ACHN (cell line): ENCODE results near the gene NKAIN1.
A peak's percentile ranks its signal among the peaks of the same experiment; 100 is the strongest.
"Not testable (repeated sequence)": the region's sequence is repeated elsewhere in the genome, so short reads cannot be mapped to it uniquely, and the experiment has no call there.

Experiments used
- DNase-seq: peaks from one replicate; pipeline ENCODE4 v3.0.0-alpha.2; 2015
- in situ Hi-C: cut with HindIII; loops from 2 replicates; pipeline ENCODE4 v1.10.0; 2017; ENCODE audit warnings: low sequenced_read_pairs, low pct_ligation_motif_present, low pct_unique_long_range_greater_than_20kb

Gene NKAIN1

DNA sequence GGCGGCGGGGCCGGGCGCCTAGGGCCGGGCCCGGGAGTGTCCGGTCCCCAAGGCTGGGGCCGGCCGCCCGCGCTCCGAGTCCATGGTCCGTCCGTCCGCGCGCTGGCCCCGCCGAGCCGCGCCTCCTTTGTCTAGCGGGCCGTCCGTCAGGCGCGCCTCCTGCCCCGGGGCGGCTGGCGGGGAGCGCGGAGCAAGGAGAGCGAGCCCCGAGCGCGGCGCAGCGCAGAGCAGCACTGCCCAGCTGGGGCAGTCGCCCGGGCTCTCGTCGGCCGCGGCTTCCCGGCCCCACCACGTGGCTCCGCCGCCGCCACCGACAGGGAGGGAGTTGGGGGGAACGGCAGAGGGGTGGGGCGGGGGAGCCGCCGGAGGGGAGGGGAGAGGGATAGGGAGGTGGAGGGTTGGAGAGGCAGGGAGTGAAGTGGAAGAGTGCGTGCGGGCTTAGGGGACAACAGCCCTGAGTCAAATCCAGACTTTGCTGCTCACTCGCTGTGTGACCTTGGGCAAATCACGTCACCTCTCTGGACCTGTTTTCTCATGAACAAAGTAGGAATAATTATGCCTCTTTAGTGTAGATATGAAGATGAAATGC is at the start of gene NKAIN1:
Gene NKAIN1 (minus strand): TSS at position 235 of the 589 bp plus-strand sequence. CDS start 340 bp downstream, outside the sequence.
- DNase-seq, result peak; percentile 8
- in situ Hi-C loops, result no loop called here

DNA sequence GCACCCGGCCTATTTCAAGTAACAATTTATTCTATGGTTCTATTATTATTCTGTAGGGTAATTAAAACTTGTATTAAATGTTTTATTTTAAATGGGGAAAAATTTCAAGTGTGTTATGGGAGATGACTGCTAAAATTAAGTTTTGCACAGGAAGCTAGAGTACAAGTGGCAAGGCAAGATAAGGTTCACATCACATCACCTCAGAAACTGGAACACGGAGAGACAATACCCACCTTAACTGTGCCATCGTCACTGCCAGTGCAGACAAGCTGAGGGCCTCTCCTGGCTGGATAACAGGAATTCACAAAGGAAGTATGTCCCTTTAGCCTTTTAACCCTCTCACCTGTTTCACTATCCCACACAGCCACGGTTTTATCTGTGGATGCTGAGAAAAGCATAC is 49.3 kb upstream of the NKAIN1 start:
- in situ Hi-C loops, result no loop called here
- DNase-seq, result no peak

DNA sequence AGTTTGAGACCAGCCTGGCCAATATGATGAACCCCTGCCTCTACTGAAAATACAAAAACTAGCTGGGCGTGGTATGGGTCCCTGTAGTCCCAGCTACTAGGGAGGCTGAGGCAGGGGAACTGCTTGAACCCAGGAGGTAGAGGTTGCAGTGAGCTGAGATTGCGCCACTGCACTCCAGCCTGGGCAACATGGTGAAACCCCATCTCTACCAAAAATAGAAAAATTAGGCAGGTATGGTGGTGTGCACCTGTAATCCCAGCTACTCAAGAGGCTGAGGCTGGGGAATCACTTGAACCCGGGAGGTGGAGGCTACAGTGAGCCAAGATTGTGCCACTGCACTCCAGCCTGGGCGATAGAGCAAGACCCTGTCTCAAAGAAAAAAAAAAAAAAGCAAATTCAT is 48.1 kb upstream of the NKAIN1 start:
- in situ Hi-C loops, DNase-seq: not testable (repeated sequence)

DNA sequence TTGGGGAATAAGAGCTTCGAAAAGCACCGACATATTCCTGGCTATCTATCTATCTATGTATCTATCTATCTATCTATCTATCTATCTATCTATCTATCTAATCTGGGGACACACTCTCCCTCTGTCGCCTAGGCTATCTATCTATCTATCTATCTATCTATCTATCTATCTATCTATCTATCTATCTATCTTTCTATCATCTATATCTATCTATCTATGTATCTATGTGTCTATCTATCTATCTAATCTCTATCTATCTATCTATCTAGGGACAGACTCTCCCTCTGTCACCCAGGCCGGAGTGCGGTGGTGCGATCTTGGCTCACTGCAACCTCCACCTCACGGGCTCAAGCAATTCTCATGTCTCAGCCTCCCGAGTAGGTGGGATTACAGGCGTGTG is 42.7 kb upstream of the NKAIN1 start:
- DNase-seq, in situ Hi-C loops: not testable (repeated sequence)

DNA sequence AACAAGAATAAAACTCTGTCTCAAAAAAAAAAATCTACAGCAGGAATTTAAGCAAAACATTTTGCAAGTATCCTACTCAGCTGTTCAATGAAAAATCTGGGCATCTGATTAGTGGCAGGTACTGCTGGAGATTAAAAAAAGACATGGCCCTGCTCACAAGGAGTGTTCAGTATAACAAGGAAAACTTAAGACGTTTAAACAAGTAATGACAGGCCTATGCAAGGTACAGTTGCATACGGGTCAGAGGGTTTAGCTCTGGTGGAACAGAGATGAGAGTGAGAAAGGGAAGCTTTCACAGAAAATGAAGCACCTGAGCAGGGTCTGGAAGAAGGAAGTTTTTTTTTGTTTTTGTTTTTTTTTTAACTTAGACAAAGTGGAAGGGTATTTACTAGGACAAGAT is 33.9 kb upstream of the NKAIN1 start:
- in situ Hi-C loops, result no loop called here
- DNase-seq, result no peak

DNA sequence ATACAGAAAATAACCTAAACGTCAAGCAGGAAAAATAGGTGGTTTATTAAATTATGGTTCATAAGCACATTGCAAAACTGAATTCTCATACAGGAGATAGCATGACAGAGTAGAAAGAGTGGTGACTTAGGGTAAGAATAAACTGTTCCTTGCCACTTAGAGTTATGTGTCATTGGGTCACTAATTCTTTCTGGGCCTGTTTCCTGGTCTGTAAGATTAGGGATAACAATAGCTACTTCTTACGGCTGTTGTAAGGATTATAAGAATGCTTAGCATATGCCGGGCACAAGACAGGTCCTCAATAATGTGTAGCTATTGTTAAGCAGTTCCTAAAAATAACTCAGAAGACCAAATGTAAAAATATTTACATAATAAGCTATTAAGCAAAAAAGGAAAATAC is 32.7 kb upstream of the NKAIN1 start:
- DNase-seq, result no peak
- in situ Hi-C loops, result no loop called here

DNA sequence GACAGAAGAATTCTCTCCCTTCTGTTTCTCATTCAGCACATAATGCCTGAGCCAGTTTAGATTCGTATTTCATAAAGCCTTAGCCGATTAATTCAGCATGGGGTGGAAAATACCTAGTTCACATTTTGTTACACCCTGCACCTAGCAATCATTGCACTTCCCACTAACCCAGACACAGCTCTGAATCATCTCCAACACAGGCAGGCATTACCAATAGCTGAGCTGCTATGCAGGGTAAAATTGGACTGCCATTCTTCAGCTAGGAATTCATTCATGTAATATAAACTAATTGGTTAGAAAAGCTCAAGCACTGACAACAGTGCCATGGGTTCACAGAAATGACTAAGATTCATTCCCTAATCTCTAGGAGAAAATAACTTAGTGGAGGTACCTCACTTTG is 26.9 kb upstream of the NKAIN1 start:
- DNase-seq, result no peak
- in situ Hi-C loops, result no loop called here

DNA sequence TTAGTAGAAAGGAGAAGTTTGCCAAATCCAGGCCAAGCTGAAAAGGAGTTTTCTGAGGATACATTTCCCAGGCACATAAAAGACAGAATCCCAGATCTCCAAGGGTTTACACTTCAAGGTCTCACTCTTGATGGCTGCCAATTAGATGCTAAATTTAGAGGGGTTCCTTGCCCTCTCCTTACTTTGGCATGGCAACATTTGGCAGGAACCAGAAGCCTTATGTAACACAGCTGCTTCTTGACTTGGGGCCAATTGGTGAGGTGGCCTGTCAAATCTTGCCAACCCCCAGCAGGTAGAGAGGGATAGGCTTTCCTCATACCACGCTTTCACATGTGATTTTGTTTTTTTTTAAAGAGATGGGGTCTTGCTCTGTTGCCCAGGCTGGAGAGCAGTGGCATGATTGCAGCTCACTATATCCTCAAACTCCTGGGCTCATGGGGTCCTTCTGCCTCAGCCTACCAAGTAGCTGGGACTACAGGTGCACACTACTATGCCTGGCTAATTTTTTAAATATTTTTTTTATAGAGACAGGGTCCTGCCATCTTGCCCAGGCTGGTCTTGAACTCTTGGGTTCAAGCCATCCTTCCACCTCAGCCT is 25.2 kb upstream of the NKAIN1 start:
- DNase-seq, result no peak
- in situ Hi-C loops, result no loop called here

DNA sequence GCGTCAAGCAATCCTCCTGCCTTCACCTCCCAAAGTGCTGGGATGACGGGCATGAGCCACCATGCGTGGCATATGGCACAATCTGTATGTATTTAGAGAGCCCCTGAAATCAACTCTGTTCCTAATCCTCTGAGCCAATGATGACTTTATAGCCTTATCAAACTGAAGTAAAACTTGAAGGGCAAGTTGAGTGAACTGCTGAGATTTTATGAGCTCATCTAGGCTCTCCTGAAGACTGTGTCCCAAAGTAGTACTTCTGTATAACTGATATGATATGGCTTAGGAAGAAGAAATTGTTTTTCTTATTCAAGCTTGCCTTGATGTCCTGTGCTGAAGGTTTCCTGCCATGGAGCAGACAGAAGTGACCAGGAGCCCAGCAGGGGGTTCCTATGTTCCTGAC is 23.7 kb upstream of the NKAIN1 start:
- in situ Hi-C loops, result no loop called here
- no peak for DNase-seq

DNA sequence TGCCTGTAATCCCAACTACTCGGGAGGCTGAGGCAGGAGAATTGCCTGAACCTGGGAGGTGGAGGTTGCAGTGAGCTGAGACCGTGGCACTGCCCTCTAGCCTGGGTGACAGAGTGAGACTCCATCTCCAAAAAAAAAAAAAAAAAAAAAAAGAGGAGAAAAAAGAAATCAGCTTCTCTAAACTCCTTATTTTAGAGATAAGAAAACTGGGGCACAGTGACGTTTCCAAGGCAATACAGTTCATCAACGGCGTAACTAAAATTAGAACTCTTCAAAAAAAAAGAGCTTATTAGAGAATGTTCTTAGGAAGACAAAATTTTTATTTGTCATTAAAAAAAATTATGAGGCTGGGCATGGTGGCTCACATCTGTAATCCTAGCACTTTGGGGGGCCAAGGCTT is 22.7 kb upstream of the NKAIN1 start:
- DNase-seq, in situ Hi-C loops: not testable (repeated sequence)

DNA sequence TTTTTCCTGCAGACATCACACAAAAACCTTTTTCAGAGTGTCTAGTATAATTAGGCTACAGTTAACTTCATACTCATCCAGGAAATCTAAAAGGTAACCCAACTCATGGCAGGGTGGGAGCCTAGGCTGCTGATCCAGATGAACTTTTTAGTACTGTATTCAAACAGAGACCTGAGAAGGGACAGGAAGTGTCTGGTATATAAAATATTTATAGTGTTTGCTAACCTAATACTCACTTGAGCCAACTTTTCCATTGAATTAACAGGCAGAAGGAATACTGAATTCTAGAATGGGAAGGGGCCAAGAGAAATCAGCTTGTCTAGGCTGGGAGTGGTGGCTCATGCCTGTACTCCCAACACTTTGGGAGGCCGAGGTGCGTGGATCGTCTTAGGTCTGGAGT is 22.2 kb upstream of the NKAIN1 start:
- in situ Hi-C loops, result no loop called here

DNA sequence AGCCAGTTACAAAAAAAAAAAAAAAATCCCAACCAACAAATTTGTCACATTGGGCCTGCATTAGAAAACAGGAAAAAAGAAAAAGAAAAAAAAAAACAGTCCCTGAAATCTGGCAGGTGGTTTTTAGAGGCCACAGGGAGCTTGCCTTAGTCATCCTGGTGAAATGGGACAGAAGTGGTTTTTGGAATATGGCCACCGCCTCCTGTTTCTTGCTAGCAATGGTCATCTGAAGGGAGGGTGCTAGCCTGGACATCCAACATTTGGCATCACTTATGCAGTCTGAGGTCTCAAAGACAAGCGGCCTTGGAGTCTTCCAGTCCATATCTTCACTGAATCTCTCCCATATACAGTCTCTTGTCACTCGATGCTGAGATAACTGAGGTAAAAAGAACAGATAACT is 20.1 kb upstream of the NKAIN1 start:
- in situ Hi-C loops, result no loop called here
- DNase-seq, result no peak

More for the DNA sequence above, 22.2 kb upstream of the NKAIN1 start:
- DNase-seq, result no peak

DNA sequence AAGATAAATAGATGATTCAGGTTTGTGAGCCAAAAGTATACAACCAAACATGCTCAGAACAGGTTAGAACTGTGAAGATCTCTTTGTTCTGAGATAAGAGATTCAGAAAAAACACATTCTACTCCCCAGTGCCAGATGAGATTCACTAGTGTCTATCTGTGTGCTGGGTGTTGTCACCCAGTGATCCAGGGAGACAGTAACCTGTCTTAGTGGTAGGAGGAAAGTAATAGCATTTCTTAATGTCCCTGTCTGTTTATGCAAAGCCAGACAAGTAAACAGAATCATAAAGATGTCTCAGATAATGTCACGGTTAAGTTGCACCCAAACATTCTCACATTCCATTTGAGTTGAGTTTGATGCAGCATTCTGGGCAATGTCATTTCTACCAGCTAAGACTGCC is 18.9 kb upstream of the NKAIN1 start:
- in situ Hi-C loops, result no loop called here

DNA sequence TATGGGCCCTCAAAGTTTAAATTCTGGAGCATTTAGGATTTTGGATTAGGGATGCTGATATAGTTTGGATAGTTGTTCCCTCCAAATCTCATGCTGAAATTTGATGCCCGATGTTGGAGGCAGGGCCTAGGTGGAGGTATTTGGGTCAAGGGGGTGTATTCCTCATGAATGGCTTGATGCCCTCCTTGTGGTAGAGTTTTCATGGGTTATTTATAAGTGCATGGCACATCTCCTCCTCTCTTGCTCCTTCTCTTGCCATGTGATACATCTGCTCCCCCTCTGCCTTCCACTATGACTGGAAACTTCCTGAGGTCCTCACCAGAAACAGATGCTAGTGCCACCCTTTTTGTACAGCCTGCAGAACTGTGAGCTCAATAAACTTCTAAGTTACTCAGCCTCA is 17.5 kb upstream of the NKAIN1 start:
- DNase-seq, result no peak
- in situ Hi-C loops, result no loop called here

More for the DNA sequence above, 18.9 kb upstream of the NKAIN1 start:
- DNase-seq, result no peak

DNA sequence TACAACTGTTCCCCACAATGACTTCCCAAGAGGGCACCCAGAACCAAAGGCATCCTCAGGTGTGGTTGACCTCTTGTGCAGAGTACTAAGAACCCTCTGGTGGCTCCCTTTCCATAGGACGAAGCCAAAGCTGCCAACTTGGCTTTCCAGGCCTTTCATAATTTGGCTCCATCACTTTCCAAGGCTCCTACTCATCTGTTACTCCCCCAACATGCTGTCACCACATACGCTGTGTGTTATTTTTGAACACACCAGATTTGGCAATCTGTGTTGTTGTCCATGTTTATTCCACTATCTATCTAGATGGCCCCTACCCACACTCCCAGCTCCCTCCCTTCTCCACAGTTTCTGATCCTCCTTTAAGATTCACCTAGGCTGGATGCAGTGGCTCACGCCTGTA is 10.2 kb upstream of the NKAIN1 start:
- no peak for DNase-seq
- in situ Hi-C loops, result no loop called here

DNA sequence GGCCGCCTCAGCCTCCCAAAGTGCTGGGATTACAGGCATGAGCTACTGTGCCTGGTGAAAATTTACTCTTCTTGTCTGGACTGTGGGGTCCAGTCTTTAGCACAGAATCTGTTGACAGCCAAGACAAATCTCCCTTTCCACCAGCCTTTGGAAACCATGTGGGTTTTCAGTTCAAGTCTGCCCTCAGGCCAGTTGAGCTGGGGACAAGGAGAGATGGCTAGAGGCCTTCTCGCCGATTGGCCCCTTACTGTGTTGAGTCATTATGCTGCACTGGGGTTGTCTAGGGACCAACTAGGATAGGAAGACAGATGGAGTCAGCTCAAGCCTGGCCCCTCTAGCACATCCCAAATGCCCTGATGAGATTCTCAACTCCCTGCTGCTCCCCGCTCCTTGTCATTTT is 8.6 kb upstream of the NKAIN1 start:
- in situ Hi-C loops, result no loop called here
- DNase-seq, result no peak

DNA sequence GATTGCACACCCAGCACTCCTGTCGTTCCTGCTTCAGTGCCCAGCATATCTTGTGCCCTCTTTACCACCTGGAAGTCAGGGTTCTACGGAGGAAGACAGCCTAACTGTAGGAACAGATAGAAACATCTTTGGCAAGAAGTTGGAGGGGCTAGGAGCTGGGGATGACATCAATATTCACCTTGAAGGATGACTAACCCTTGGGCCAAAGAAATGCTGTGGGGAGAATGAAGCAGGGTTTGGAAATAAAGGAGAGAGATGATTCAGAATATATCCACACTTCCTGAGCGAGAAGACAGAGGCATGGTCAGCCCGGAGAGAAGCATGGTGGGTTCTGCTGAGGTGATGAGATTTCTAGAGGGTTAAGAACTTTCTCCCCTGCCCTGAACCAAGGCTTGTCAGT is 4.6 kb upstream of the NKAIN1 start:
- DNase-seq, result no peak
- in situ Hi-C loops, result no loop called here

DNA sequence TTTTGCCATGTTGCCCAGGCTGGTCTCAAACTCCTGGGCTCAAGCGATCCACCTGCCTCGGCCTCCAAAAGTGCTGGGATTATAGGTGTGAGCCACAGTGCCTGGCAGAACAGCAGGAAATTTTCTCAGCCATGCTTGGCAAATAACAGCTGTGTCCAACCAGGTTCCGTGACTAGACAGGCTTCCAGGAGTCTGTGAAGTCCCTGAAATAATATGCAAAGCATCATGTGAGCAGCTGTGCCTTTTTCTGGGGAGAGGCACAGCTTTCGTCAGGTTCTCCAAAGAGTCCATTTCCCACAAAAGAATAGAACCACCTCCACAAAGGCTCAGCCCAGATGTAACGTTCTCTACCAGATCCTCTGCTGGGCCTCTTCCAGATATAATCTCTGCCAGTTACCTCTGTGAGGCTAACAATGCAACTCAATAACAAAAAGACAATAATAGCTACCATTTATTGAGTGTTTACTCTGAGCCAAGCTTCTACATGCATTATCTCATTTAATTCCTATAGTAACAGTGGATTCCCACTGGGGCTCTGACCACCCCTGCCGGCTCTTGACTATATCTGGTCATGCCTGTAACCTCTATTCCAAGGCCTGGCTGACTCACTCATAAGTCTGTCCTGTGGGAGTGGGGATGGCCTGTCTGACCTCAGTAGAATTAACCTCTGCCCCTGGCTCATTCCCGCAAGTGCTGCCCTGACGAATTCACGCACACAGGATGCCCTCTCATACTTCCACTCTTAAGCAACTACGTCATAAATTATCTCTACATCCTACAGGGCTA is 4.0 kb upstream of the NKAIN1 start:
- no peak for DNase-seq
- in situ Hi-C loops, result no loop called here

DNA sequence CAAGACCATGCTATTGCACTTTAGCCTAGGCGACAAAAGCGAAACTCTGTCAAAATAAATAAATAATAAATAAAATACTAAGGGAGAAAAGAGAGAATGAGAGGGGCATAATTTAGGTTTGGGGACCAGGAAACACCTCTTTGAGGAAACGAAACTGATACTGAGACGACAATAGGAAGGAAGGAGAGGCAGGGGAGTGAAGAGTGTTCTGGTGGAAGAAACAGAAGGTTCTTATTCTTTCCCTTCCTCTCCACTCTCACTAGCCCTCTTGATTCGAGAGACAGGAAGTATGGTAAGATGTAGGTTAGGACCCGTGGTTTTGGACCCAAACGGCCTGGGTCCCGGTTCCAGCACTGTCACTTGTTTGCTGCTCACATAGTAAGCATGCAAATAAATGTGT is 1.6 kb upstream of the NKAIN1 start:
- in situ Hi-C loops, result no loop called here
- no peak for DNase-seq
